ENCODE data around the gene RGS3.

DNA sequence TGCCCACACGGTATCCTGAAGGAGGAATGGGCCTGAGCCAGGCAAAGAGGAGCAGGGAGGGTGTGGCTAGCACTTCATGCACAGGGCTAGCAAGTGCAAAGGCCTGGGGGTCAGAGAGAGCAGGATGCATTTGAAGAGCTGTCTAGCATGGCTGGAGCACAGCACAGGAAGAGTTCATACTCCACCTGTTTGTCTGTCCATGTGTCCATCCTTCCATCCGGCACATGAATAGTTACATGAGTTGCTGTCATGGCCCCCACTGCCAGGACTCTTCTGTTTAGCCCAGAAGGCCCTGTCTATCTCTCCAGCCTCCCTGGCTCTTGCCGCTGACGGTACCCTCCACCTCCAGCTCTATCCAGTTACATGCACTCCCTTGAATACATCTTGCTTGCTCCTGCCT, 17.1 kb downstream of the RGS3 start:
- TF ChIP-seq, protein P1, sequence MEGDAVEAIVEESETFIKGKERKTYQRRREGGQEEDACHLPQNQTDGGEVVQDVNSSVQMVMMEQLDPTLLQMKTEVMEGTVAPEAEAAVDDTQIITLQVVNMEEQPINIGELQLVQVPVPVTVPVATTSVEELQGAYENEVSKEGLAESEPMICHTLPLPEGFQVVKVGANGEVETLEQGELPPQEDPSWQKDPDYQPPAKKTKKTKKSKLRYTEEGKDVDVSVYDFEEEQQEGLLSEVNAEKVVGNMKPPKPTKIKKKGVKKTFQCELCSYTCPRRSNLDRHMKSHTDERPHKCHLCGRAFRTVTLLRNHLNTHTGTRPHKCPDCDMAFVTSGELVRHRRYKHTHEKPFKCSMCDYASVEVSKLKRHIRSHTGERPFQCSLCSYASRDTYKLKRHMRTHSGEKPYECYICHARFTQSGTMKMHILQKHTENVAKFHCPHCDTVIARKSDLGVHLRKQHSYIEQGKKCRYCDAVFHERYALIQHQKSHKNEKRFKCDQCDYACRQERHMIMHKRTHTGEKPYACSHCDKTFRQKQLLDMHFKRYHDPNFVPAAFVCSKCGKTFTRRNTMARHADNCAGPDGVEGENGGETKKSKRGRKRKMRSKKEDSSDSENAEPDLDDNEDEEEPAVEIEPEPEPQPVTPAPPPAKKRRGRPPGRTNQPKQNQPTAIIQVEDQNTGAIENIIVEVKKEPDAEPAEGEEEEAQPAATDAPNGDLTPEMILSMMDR (conservative IDR thresholded peaks at IDR 0.05): no peak
- TF ChIP-seq ZFX (IDR thresholded peaks at IDR 0.05): no peak
